HG03457 (cell line): ENCODE data around the gene TNPO2.
"Not testable (repeated sequence)": the region's sequence is repeated elsewhere in the genome, so short reads cannot be mapped to it uniquely, and the experiment has no call there.

Experiments used
- ATAC-seq: cut with Tn5 transposase; IDR thresholded peaks from one replicate; pipeline ENCODE4 v1.9.1; 2021; ENCODE audit warnings: moderate number of reproducible peaks; ENCODE audit not compliant: unreplicated experiment

TNPO2 gene

GRCh38 chr19:12706332-12706718, 17.4 kb downstream of the TNPO2 start:
- ATAC-seq = no peak

- no peak for ATAC-seq
These were observed 17.9 kb downstream of the TNPO2 start for GRCh38 chr19:12705654-12706331.

- no peak for ATAC-seq
These were observed 18.6 kb downstream of the TNPO2 start for GRCh38 chr19:12705169-12705568.

- ATAC-seq = no peak
These were observed 20.7 kb downstream of the TNPO2 start for GRCh38 chr19:12703046-12703445.

GRCh38 chr19:12701596-12702282, 22.0 kb downstream of the TNPO2 start:
- ATAC-seq = no peak

GRCh38 chr19:12698138-12698537, 25.6 kb downstream of the TNPO2 start:
- no peak for ATAC-seq

- ATAC-seq = not testable (repeated sequence)
These were observed 26.3 kb downstream of the TNPO2 start for GRCh38 chr19:12697425-12697824.

- no peak for ATAC-seq
These were observed 27.1 kb downstream of the TNPO2 start, which contains the start of gene FBXW9 for GRCh38 chr19:12696366-12697335. Gene FBXW9 (minus strand): TSS chr19:12696631. CDS start chr19:12696581, 50 bp downstream.

- no peak for ATAC-seq
These were observed 27.8 kb downstream of the TNPO2 start for GRCh38 chr19:12695997-12696365.

GRCh38 chr19:12695514-12695913, 28.2 kb downstream of the TNPO2 start:
- ATAC-seq = no peak

- ATAC-seq = no peak
These were observed 28.6 kb downstream of the TNPO2 start for GRCh38 chr19:12695096-12695495.

- no peak for ATAC-seq
These were observed 29.1 kb downstream of the TNPO2 start for GRCh38 chr19:12694641-12695040.

GRCh38 chr19:12692960-12693359, 30.8 kb downstream of the TNPO2 start:
- no peak for ATAC-seq

- no peak for ATAC-seq
These were observed 34.0 kb downstream of the TNPO2 start for GRCh38 chr19:12689581-12690216.

GRCh38 chr19:12689012-12689411, 34.7 kb downstream of the TNPO2 start:
- ATAC-seq = no peak

- ATAC-seq = no peak
These were observed 36.1 kb downstream of the TNPO2 start, which contains the start of gene GNG14 for GRCh38 chr19:12687496-12688196. Gene GNG14 (plus strand): TSS chr19:12687998. CDS start chr19:12688049, 51 bp downstream.

- ATAC-seq = no peak
These were observed 37.9 kb downstream of the TNPO2 start for GRCh38 chr19:12685831-12686230.

GRCh38 chr19:12681074-12681987, 42.4 kb downstream of the TNPO2 start, which contains the start of gene DHPS:
Gene DHPS (minus strand): TSS chr19:12681880. CDS start chr19:12681766, 114 bp downstream.
- ATAC-seq = peak; percentile 49

GRCh38 chr19:12680034-12680433, 43.7 kb downstream of the TNPO2 start:
- no peak for ATAC-seq
